ENCODE measurements around the gene HES3. TPM values are rescaled to one million over a fixed set of nuclear protein-coding genes. Genes with fewer than 3 reads are reported as not detected.
"Not testable (repeated sequence)": the region's sequence is repeated elsewhere in the genome, so short reads cannot be mapped to it uniquely, and the experiment has no call there.

The HES3 gene
- total RNA-seq, 1 donor: not detected

GRCh38 chr1:6209661-6210580 lies 34.1 kb upstream of the HES3 start:
- no peak overlapping the region for H3K4me3 ChIP-seq (ENCODE audit: low read depth, low read length)
- DNase-seq (ENCODE audit: low read depth): no peak

GRCh38 chr1:6210591-6211355 lies 33.2 kb upstream of the HES3 start:
- no peak overlapping the region for H3K4me3 ChIP-seq (ENCODE audit: low read depth, low read length)
- no peak for DNase-seq (ENCODE audit: low read depth)
- TF ChIP-seq CTCF (IDR thresholded peaks at IDR 0.05; ENCODE audit: insufficient read depth, low read depth, low read length): no peak

More at GRCh38 chr1:6209661-6210580, 34.1 kb upstream of the HES3 start:
- peak; percentile 11 for TF ChIP-seq CTCF (IDR thresholded peaks at IDR 0.05; ENCODE audit: insufficient read depth, low read depth, low read length)

- H3K4me3 ChIP-seq (ENCODE audit: low read depth, low read length): no peak overlapping the region
- no peak for DNase-seq (ENCODE audit: low read depth)
- TF ChIP-seq CTCF (IDR thresholded peaks at IDR 0.05; ENCODE audit: insufficient read depth, low read depth, low read length): no peak
Measured at GRCh38 chr1:6211731-6212130, 32.2 kb upstream of the HES3 start.

- TF ChIP-seq CTCF (IDR thresholded peaks at IDR 0.05; ENCODE audit: insufficient read depth, low read depth, low read length): no peak
- no peak for DNase-seq (ENCODE audit: low read depth)
- no peak overlapping the region for H3K4me3 ChIP-seq (ENCODE audit: low read depth, low read length)
Measured at GRCh38 chr1:6212193-6212959, 31.6 kb upstream of the HES3 start.

GRCh38 chr1:6218375-6219164 lies 25.4 kb upstream of the HES3 start:
- no peak overlapping the region for H3K4me3 ChIP-seq (ENCODE audit: low read depth, low read length)
- no peak for DNase-seq (ENCODE audit: low read depth)
- no peak for TF ChIP-seq CTCF (IDR thresholded peaks at IDR 0.05; ENCODE audit: insufficient read depth, low read depth, low read length)

GRCh38 chr1:6219641-6220040 lies 24.3 kb upstream of the HES3 start:
- DNase-seq (ENCODE audit: low read depth); H3K4me3 ChIP-seq (ENCODE audit: low read depth, low read length): not testable (repeated sequence)

Data from fibroblast of villous mesenchyme (primary cell).